Stimulated activated naive CD8-positive, alpha-beta T cell treated with anti-CD3 and anti-CD28 coated beads, Interleukin-15, Interleukin-2, amounts not matched to agents 100 ng/mL and 50 ng/mL, for 24 hours (primary cell): ENCODE results near the gene TCF21.

Experiments
- H3K27ac Mint-ChIP-seq: one replicate; pipeline ENCODE4 v1.8.0; 2021; ENCODE audit warnings: mild to moderate bottlenecking, mixed read lengths
- H3K27me3 Mint-ChIP-seq: one replicate; pipeline ENCODE4 v1.8.0; 2021; ENCODE audit warnings: mixed read lengths
- H3K36me3 Mint-ChIP-seq: one replicate; pipeline ENCODE4 v1.8.0; 2021; ENCODE audit warnings: low read depth, mixed read lengths
- H3K4me1 Mint-ChIP-seq: one replicate; pipeline ENCODE4 v1.8.0; 2021; ENCODE audit warnings: low read depth, mixed read lengths
- H3K4me3 Mint-ChIP-seq: one replicate; pipeline ENCODE4 v1.8.0; 2021; ENCODE audit warnings: mild to moderate bottlenecking, mixed read lengths
- H3K9me3 Mint-ChIP-seq: one replicate; pipeline ENCODE4 v1.8.0; 2021; ENCODE audit warnings: mixed read lengths

Gene TCF21

DNA sequence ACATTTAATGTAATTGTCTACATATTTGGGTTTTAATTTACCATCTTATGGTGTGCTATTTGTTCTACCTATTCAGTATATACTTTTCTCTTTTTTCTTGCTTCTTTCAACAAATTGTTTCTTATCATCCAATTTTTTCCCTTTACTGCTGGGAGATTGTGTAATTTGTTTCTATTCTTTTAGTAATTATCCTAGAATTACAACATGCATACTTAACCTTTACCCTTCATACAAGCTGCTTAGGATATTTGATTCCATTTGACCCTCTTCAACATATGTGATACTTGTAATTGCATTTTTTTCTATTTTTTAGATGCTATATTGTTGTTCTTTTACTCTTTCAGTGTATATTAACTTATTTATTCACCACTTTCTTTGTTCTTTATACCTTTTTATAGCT lies 49.0 kb downstream of the TCF21 start:
- Mint-ChIP-seq H3K36me3 (peaks cover 7% of the 10 kb centered on the region), H3K4me3 (no peak overlapping the region), H3K27me3 (peaks cover 51% of the 10 kb centered on the region), H3K4me1 (no peaks in the 10 kb centered on the region), H3K9me3 (peaks cover 8% of the 10 kb centered on the region), H3K27ac (no peak overlapping the region)

DNA sequence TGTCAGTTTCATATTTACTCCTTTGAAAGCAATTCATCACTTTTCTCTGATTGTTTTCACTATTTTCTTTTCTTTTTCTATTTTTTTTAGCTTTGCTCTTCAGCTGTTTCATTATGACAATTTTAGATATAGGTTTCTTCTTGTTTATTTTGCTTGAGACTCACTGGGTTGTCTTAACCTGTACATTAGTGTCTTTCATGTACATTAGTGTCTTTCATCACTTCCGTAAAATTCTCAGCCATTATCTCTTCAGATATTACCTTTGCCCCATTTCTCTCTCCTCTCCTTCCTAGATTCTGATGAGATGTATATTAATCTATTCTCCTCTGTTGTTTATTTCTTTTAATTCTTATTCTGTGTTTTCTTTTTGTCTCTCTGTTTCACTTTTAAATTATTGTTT lies 49.6 kb downstream of the TCF21 start:
- H3K27ac Mint-ChIP-seq = no peak overlapping the region
- no peaks in the 10 kb centered on the region for H3K4me1 Mint-ChIP-seq
- H3K36me3 Mint-ChIP-seq = peaks cover 3% of the 10 kb centered on the region

DNA sequence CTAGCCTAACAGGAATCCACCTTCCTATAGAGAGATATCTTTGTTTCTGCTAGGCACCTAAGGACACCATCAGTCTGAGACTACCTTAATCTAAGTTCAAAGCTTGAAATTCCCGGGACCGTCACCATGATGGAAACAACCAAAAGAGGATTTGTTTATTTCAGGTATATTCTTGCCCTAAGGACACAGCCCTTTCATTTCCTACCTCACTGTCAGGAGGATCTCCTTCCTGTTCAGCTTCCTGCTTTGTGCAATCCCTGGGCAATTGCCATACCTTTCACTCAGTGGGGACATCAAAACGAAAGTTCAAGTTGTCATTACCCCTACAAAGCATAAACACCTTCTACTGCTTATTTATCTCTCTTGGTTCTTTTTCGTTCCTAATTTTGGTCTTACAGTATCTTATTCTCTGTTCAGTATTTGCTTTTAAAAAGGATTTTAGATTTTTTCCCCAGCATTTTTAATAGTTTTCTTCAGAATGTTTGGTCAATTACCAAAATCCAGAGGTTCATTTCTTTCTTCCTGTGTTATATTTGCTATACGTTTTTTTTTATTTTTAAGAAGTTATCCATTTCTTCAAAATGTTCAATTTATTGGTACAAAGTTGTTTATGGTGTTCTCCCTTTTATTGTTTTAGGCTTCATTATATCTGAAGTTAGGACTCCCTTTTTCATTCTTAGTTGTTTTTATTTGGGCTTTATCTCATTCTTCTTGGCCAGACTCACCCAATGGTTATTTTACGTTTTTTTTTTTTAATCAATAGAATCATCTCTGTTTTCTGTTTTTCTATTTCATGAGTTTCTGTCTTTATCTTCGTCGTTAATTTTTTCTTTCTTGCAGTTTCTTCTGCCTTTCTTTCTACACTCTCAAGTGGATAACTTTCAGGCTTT lies 51.1 kb downstream of the TCF21 start:
- Mint-ChIP-seq H3K9me3 (no peaks in the 10 kb centered on the region), H3K27ac (no peak overlapping the region), H3K4me1 (no peaks in the 10 kb centered on the region), H3K27me3 (peaks cover 31% of the 10 kb centered on the region), H3K4me3 (no peak overlapping the region), H3K36me3 (no peaks in the 10 kb centered on the region)

More for the DNA sequence above, 49.6 kb downstream of the TCF21 start:
- Mint-ChIP-seq H3K27me3 (peaks cover 45% of the 10 kb centered on the region), H3K9me3 (peaks cover 3% of the 10 kb centered on the region), H3K4me3 (no peak overlapping the region)
